GM12878 (cell line): ENCODE measurements around the gene SPOCK1. TPM values are rescaled to one million over a fixed set of nuclear protein-coding genes. Genes with fewer than 3 reads are reported as not detected.

Experiments used
- ATAC-seq: fragments of 200-7000 bp; cut with Tn5 transposase; 3 replicates; pipeline ENCODE4 v1.9.1; 2020; ENCODE audit warnings: mild to moderate bottlenecking, moderate library complexity
- BruUV-seq: library from RNA; stranded (reverse); fragments of 400-500 nt; replicated peaks from 2 replicates; lab custom pipeline; 2021; lab: Mats Ljungman, UMichigan
- CTCF ChIA-PET: fragments of 300-600 bp; sonication (Branson Sonifier 250); formaldehyde crosslinking; extraction: SDS; loops from one replicate; lab custom pipeline; 2021; ENCODE audit warnings: inconsistent platforms; lab: Yijun Ruan, JAX
- POLR2A ChIA-PET: fragments of 350-600 bp; formaldehyde crosslinking; extraction: SDS; loops from one replicate; lab custom pipeline; 2021; ENCODE audit warnings: inconsistent platforms; lab: Charles Lee
- RAD21 ChIA-PET: fragments of 300-600 bp; sonication (Branson Sonifier 250); formaldehyde crosslinking; loops from one replicate; lab custom pipeline; 2023; ENCODE audit warnings: antibody characterized with exemption; ENCODE audit not compliant: unreplicated experiment; lab: Charles Lee
- SMC1A ChIA-PET: fragments of 300-600 bp; sonication (Branson Sonifier 250); formaldehyde crosslinking; loops from one replicate; lab custom pipeline; 2023; ENCODE audit not compliant: unreplicated experiment, uncharacterized antibody; lab: Charles Lee
- DNase-seq: peaks from one replicate; pipeline ENCODE4 v3.0.0-alpha.2; 2011; ENCODE audit warnings: low read depth, low spot score
- FAIRE-seq: peaks from 3 replicates; lab custom pipeline; 2011; peaks lifted over from hg19 to GRCh38; lab: Jason Lieb, UNC
- H2AFZ ChIP-seq: 2 replicates; pipeline ENCODE4 v1.6.0; 2011; ENCODE audit warnings: low read depth, low read length, control low read depth; ENCODE audit not compliant: control insufficient read depth
- H3K27ac ChIP-seq: 2 replicates; pipeline ENCODE4 v1.5.1; 2011; ENCODE audit warnings: control low read depth; ENCODE audit not compliant: control insufficient read depth, insufficient read depth
- H3K27me3 ChIP-seq, 2 experiments: replicated peaks in 1 of 2; 2 replicates each; pipeline versions ENCODE4 v1.6.0 to v1.6.1; 2011; ENCODE audit warnings: low read length in 1 of 2; ENCODE audit not compliant: control insufficient read depth in 2 of 2, insufficient read depth in 2 of 2
- H3K36me3 ChIP-seq, 2 experiments: 2 replicates each; pipeline ENCODE4 v1.5.1; 2011; ENCODE audit warnings: low read length in 1 of 2; ENCODE audit not compliant: control insufficient read depth in 2 of 2, insufficient read depth in 2 of 2
- H3K4me1 ChIP-seq: 2 replicates; pipeline ENCODE4 v1.6.1; 2011; ENCODE audit warnings: mild to moderate bottlenecking, low read length, moderate library complexity, mixed read lengths; ENCODE audit not compliant: control insufficient read depth, insufficient read depth
- H3K4me2 ChIP-seq: 2 replicates; pipeline ENCODE4 v1.6.0; 2011; ENCODE audit warnings: control low read depth; ENCODE audit not compliant: control insufficient read depth, insufficient read depth
- H3K4me3 ChIP-seq: fragments of 200-600 bp; sonication (generic); 2 replicates; pipeline ENCODE4 v1.5.1; 2016
- H3K79me2 ChIP-seq: 2 replicates; pipeline ENCODE4 v1.6.0; 2011; ENCODE audit warnings: low read length; ENCODE audit not compliant: control insufficient read depth, insufficient read depth
- H3K9ac ChIP-seq: 2 replicates; pipeline ENCODE4 v1.8.0; 2011; ENCODE audit warnings: low read length, control low read depth, mixed read lengths; ENCODE audit not compliant: control insufficient read depth, insufficient read depth
- H3K9me3 ChIP-seq: replicated peaks from 3 replicates; pipeline ENCODE4 v1.5.1; 2011; ENCODE audit warnings: mild to moderate bottlenecking, low read length; ENCODE audit not compliant: control insufficient read depth, insufficient read depth
- H4K20me1 ChIP-seq: 2 replicates; pipeline ENCODE4 v1.6.0; 2011; ENCODE audit not compliant: control insufficient read depth, insufficient read depth
- ASH2L ChIP-seq: fragments of 300-600, 200-600 bp; sonication (generic); IDR thresholded peaks from 2 replicates; pipeline ENCODE4 v1.6.1; 2017; ENCODE audit warnings: low read depth, mild to moderate bottlenecking, borderline replicate concordance
- CBFB ChIP-seq: IDR thresholded peaks from 2 replicates; pipeline ENCODE4 v1.6.1; 2016; ENCODE audit warnings: antibody characterized with exemption, low read depth
- CHD2 ChIP-seq: IDR thresholded peaks from 2 replicates; pipeline ENCODE4 v1.6.1; 2011; ENCODE audit warnings: low read depth, low read length, improper control_type of control experiment, borderline replicate concordance
- CREM ChIP-seq: IDR thresholded peaks from 2 replicates; pipeline ENCODE4 v1.6.1; 2014; ENCODE audit warnings: antibody characterized with exemption, low read depth
- ESRRA ChIP-seq: IDR thresholded peaks from 2 replicates; pipeline ENCODE4 v1.6.1; 2012; ENCODE audit warnings: mild to moderate bottlenecking, low read length, improper control_type of control experiment
- HCFC1 ChIP-seq: fragments of 150-350 bp; IDR thresholded peaks from 2 replicates; pipeline ENCODE4 v1.6.1; 2014; ENCODE audit warnings: low read length
- IRF5 ChIP-seq: fragments of 450-650 bp; IDR thresholded peaks from 2 replicates; pipeline ENCODE4 v1.6.1; 2017; ENCODE audit warnings: borderline replicate concordance
- MXI1 ChIP-seq: fragments of 150-350 bp; IDR thresholded peaks from 2 replicates; pipeline ENCODE4 v1.6.1; 2011; ENCODE audit warnings: low read depth, mild to moderate bottlenecking, inconsistent platforms, low read length, improper control_type of control experiment
- NR2F1 ChIP-seq: fragments of 450-650 bp; conservative IDR thresholded peaks from 2 replicates; pipeline ENCODE4 v1.6.1; 2017; ENCODE audit warnings: mild to moderate bottlenecking
- PML ChIP-seq: IDR thresholded peaks from 2 replicates; pipeline ENCODE4 v1.6.1; 2012; ENCODE audit warnings: low read length, inconsistent platforms
- SMC3 ChIP-seq: IDR thresholded peaks from 2 replicates; pipeline ENCODE4 v1.6.1; 2011; ENCODE audit warnings: low read length, improper control_type of control experiment, borderline replicate concordance
- ZBTB33 ChIP-seq: fragments of 450-650 bp; IDR thresholded peaks from 2 replicates; pipeline ENCODE4 v1.6.1; 2017; ENCODE audit warnings: mild to moderate bottlenecking
- WGBS: methylation state at CpG from one replicate; pipeline ENCODE4 v1.1.6; 2016; ENCODE audit warnings: low lambda C conversion rate; ENCODE audit not compliant: insufficient replicate concordance, insufficient coverage; ENCODE audit errors: missing lambda C conversion rate; 5-methylcytosine and 5-hydroxymethylcytosine counted together
- in situ Hi-C: fragments of 300-500 bp; cut with MboI; formaldehyde crosslinking; loops from 9 replicates; pipeline ENCODE4 v1.14.3; 2018; ENCODE audit warnings: mixed read lengths
- intact Hi-C: fragments of 100-400 bp; cut with micrococcal nuclease; formaldehyde crosslinking; loops from one replicate; pipeline ENCODE4 v1.14.2; 2022; ENCODE audit not compliant: unreplicated experiment
- polyA plus RNA-seq, 11 experiments: library from polyadenylated mRNA; depleted of rRNA in 4 of 11; unstranded in 6 of 11; stranded (reverse) in 5 of 11; fragments of >200 nt; fragmentation: Nextera tagmentation in 4 of 11; fragmentation: Illumina TruSeq in 1 of 11; extraction: Ambion mirVana in 4 of 11; extraction: Trizol in 1 of 11; gene quantifications; 1 replicate in 1 of 11; 2 replicates in 10 of 11; pipeline versions ENCODE4 v1.2.1 to v1.2.3, GENCODE V29; 2011 to 2016; ENCODE audit warnings: inconsistent platforms in 2 of 11, missing spikeins in 2 of 11, low read depth in 1 of 11
- total RNA-seq, 4 experiments: library from RNA; depleted of rRNA in 3 of 4; stranded (reverse); fragments of >200 nt in 3 of 4; fragmentation: Illumina TruSeq in 1 of 4; extraction: Trizol in 1 of 4; gene quantifications; 2 replicates each; pipeline versions ENCODE4 v1.2.1 to v1.2.3, GENCODE V29; 2013 to 2021

SPOCK1 gene
- total and polyA plus RNA-seq, 10 of the 15 experiments (the other 5 are each of a cell fraction or from before 2014, with no cell fraction given) = 0.06 to 0.68 (median 0.25) TPM; not detected in 3

- Histone ChIP-seq H3K79me2 (no peaks in the 10 kb centered on the region), H3K9ac (no peak overlapping the region), H2AFZ (no peak overlapping the region), H3K4me2 (no peak overlapping the region), H3K27ac (no peak overlapping the region), H4K20me1 (no peaks in the 10 kb centered on the region)
- no TSS peak for BruUV-seq
- FAIRE-seq = no peak
- no peak for TF ChIP-seq SMC3
- no peak for TF ChIP-seq ZBTB33
- no peak for TF ChIP-seq CBFB
- no peak for TF ChIP-seq CHD2
- no peak for TF ChIP-seq ESRRA
- no peak for TF ChIP-seq MXI1
- TF ChIP-seq IRF5 = no peak
- TF ChIP-seq PML = no peak
- no peak for TF ChIP-seq HCFC1
- TF ChIP-seq CREM = no peak
- no peak for TF ChIP-seq ASH2L
- no peak for TF ChIP-seq NR2F1
- TF ChIP-seq, all 136 proteins: peak for 0
- Histone ChIP-seq H3K4me3 (no peak overlapping the region), H3K27me3 (no peaks in the 10 kb centered on the region), H3K9me3 (no peaks in the 10 kb centered on the region), H3K4me1 (no peaks in the 10 kb centered on the region), H3K36me3 (no peaks in the 10 kb centered on the region)
- DNase-seq (no peak), ATAC-seq (no peak)
- 62% methylated on average over 4 of the region's 4 CpGs for WGBS
- ChIA-PET SMC1A (interaction anchor here (1.8 kb wide), 1 partner anchor 23 kb away, joined by 8 read pairs; no protein-coding TSS in a partner anchor), CTCF (interaction anchor here (0.6 to 1.4 kb wide), 3 partner anchors 12 to 25 kb away, joined by 3 to 5 read pairs (median 5); no protein-coding TSS in a partner anchor), RAD21 (no interaction called here), POLR2A (no interaction called here)
- intact Hi-C loops (loop anchor here (1.0 kb wide), 1 partner anchor 155 kb away; the partner anchor contains the start of gene SPOCK1), in situ Hi-C loops (loop anchor here (25.0 kb wide), 1 partner anchor 743 kb away; the partner anchor contains the start of gene WNT8A)
These were observed 155.1 kb downstream of the SPOCK1 start for GRCh38 chr5:137344021-137344420.
